ENCODE data around the gene ZNRD2. TPM values are rescaled to one million over a fixed set of nuclear protein-coding genes. Genes with fewer than 3 reads are reported as not detected.
A peak's percentile ranks its signal among the peaks of the same experiment; 100 is the strongest.

ZNRD2 gene
- total and polyA plus RNA-seq, 4 experiments from 2014 or later: 24.6 to 74.9 (median 48.8) TPM

DNA sequence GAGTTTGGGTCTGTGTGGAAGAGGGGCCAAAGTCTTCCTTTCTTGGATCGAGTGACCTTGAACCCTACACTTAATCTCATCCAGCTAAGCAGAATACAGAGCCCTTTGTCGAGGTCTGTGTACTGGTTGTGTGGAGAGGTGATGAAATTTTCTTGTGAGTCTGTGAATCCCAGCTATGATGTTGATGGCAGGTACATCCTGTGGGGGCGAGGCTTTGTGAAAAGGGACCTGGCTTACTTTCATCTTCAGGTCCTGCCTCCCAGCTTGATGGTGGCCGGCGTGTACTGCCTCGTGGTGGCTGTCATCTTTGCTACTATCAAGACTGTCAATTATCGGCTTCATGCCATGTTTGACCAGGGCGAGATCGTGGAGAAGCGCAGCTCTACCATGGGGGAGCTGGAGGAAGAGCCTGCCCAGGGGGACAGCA is 46.3 kb downstream of the ZNRD2 start:
- Histone ChIP-seq H3K36me3 (ENCODE audit: insufficient read depth, low read length) (peaks cover 45% of the 10 kb centered on the region), H3K27me3 (ENCODE audit: insufficient read depth, low read length) (no peaks in the 10 kb centered on the region), H3K9me3 (ENCODE audit: control insufficient read depth in 1 of 2, low read length in 2 of 2) (no peaks in the 10 kb centered on the region), H3K4me3 (ENCODE audit: low read length in 2 of 2) (peak overlapping the region; percentile 44 to 57), H3K4me1 (ENCODE audit: insufficient read depth, low read length) (peaks cover 34% of the 10 kb centered on the region), H3K27ac (ENCODE audit: low read depth, low read length) (peak overlapping the region; percentile 96)
- H3K4me1 Mint-ChIP-seq: peaks cover 19 to 49% (median 37%) of the 10 kb centered on the region in 4 donors
- CTCF ChIA-PET (ENCODE audit: partially characterized antibody): interaction anchor here (1.2 to 2.0 kb wide), 3 partner anchors 9 to 95 kb away, joined by 3 to 9 read pairs (median 4); partner anchors contain the start of gene KAT5
- POLR2A ChIA-PET (ENCODE audit: partially characterized antibody): interaction anchor here (0.6 to 8.1 kb wide), 12 partner anchors 8 to 242 kb away, joined by 3 to 113 read pairs (median 18); partner anchors contain the start of genes CFL1, KAT5, MUS81 and NEAT1
- peak overlapping the region; percentile 79 to 98 (median 94) for H3K27ac Mint-ChIP-seq
- H3K36me3 Mint-ChIP-seq: peaks cover 14 to 43% of the 10 kb centered on the region in 2 donors
- peak overlapping the region; percentile 92 to 97 (median 95) for H3K4me3 Mint-ChIP-seq
- intact Hi-C loops (cut with micrococcal nuclease): loop anchor here (5.0 kb wide), 1 partner anchor 96 kb away; the partner anchor contains the start of gene KAT5
- no peaks in the 10 kb centered on the region for H3K9me3 Mint-ChIP-seq
- DNase-seq: peak in 1 of 5 donors; percentile 62
- no peaks in the 10 kb centered on the region for H3K27me3 Mint-ChIP-seq

DNA sequence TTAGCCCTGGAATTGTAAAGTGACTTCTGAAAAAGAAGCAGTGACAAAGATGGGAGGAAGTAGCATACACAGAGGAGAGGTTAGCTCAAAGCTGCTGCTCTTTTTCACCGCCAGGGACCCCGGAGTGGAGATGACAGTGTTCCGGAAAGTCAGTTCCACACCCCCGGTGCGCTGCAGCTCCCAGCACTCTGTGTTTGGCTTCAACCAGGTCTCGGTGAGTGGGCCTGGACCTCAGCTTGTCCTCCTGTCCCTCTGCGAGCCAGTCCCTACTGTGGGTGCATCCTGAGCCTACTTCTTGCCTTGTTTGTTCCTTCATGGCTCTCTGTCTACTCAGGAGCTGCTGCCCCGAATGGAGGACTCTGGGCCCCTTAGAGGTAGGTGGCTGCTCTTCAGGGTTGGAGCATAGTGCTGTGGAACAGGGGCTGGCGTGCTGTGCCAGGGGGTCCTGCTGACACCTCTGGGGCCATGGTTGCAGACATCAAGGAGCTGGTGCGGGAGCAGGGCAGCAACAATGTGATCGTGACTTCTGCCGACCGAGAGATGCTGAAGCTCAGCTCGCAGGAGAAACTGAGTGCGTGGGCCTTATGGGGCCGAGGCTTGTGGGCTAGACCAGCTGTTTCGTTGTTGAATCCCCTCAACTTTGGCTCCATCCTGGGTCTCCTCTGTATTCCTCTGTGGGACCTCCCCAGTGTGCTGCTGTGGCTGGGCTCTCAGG is 47.0 kb downstream of the ZNRD2 start:
- ChIA-PET POLR2A (ENCODE audit: partially characterized antibody) (interaction anchor here (0.6 to 8.1 kb wide), 9 partner anchors 8 to 242 kb away, joined by 3 to 113 read pairs (median 10); partner anchors contain the start of genes CFL1, KAT5, MUS81 and RELA), CTCF (ENCODE audit: partially characterized antibody) (interaction anchor here (1.2 to 1.3 kb wide), 2 partner anchors 9 to 29 kb away, joined by 3 to 4 read pairs; no protein-coding TSS in a partner anchor)
- peaks cover 10 to 47% of the 10 kb centered on the region in 2 donors for H3K36me3 Mint-ChIP-seq
- no peak for DNase-seq
- no peaks in the 10 kb centered on the region for H3K27me3 Mint-ChIP-seq
- peak overlapping the region; percentile 96 for H3K27ac ChIP-seq (ENCODE audit: low read depth, low read length)
- H3K27me3 ChIP-seq (ENCODE audit: insufficient read depth, low read length): no peaks in the 10 kb centered on the region
- H3K4me1 ChIP-seq (ENCODE audit: insufficient read depth, low read length): peaks cover 27% of the 10 kb centered on the region
- peaks cover 15 to 46% (median 31%) of the 10 kb centered on the region in 4 donors for H3K4me1 Mint-ChIP-seq
- no peaks in the 10 kb centered on the region for H3K9me3 ChIP-seq (ENCODE audit: control insufficient read depth in 1 of 2, low read length in 2 of 2)
- H3K27ac Mint-ChIP-seq: peak overlapping the region; percentile 79 to 98 (median 94)
- H3K9me3 Mint-ChIP-seq: no peaks in the 10 kb centered on the region
- H3K4me3 Mint-ChIP-seq: peak overlapping the region; percentile 92 to 97 (median 95)
- H3K4me3 ChIP-seq (ENCODE audit: low read length in 2 of 2): peak overlapping the region; percentile 44 to 57
- intact Hi-C loops (cut with micrococcal nuclease): loop anchor here (5.0 kb wide), 1 partner anchor 95 kb away; the partner anchor contains the start of gene KAT5
- peaks cover 49% of the 10 kb centered on the region for H3K36me3 ChIP-seq (ENCODE audit: insufficient read depth, low read length)

DNA sequence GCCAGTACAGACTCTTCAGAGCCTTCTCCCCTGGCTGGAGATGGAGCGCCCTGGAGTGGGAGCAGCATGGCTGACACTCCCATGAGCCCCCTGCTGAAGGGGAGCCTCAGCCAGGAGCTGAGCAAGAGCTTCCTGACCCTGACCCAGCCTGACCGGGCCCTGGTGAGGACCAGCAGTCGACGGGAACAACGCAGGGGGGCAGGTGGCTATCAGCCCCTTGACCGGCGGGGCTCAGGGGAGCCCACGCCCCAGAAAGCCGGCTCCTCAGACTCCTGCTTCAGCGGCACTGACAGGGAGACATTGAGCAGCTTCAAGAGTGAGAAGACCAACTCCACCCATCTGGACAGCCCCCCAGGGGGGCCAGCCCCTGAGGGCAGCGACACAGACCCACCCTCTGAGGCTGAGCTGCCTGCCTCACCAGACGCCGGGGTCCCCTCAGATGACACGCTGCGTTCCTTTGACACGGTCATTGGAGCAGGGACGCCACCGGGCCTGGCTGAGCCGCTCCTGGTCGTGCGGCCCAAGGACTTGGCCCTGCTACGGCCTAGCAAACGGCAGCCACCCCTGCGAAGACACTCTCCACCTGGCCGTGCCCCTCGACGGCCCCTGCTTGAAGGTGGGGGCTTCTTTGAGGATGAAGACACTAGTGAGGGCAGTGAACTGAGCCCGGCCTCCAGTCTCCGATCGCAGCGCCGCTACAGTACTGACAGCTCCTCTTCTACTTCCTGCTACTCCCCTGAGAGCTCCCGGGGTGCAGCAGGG is 47.9 kb downstream of the ZNRD2 start:
- Mint-ChIP-seq H3K4me1 (peaks cover 15 to 40% (median 25%) of the 10 kb centered on the region in 4 donors), H3K27me3 (no peaks in the 10 kb centered on the region), H3K27ac (no peak overlapping the region), H3K9me3 (no peaks in the 10 kb centered on the region), H3K36me3 (peaks cover 8 to 52% of the 10 kb centered on the region in 2 donors), H3K4me3 (peak overlapping the region in 3 of 8 donors; percentile 34 to 52 (median 50))
- Histone ChIP-seq H3K4me3 (ENCODE audit: low read length in 2 of 2) (no peak overlapping the region), H3K27me3 (ENCODE audit: insufficient read depth, low read length) (no peaks in the 10 kb centered on the region), H3K9me3 (ENCODE audit: control insufficient read depth in 1 of 2, low read length in 2 of 2) (no peaks in the 10 kb centered on the region), H3K4me1 (ENCODE audit: insufficient read depth, low read length) (peaks cover 18% of the 10 kb centered on the region), H3K27ac (ENCODE audit: low read depth, low read length) (peak overlapping the region; percentile 1), H3K36me3 (ENCODE audit: insufficient read depth, low read length) (peaks cover 49% of the 10 kb centered on the region)
- CTCF ChIA-PET (ENCODE audit: partially characterized antibody): interaction anchor here (1.0 to 1.3 kb wide), 2 partner anchors 30 to 162 kb away, joined by 3 read pairs; no protein-coding TSS in a partner anchor
- intact Hi-C loops (cut with micrococcal nuclease): loop anchor here (5.0 kb wide), 1 partner anchor 94 kb away; the partner anchor contains the start of gene KAT5
- no peak for DNase-seq
- POLR2A ChIA-PET (ENCODE audit: partially characterized antibody): interaction anchor here (0.6 to 8.1 kb wide), 4 partner anchors 8 to 1224 kb away, joined by 3 to 113 read pairs (median 54); partner anchors contain the start of gene SIPA1

DNA sequence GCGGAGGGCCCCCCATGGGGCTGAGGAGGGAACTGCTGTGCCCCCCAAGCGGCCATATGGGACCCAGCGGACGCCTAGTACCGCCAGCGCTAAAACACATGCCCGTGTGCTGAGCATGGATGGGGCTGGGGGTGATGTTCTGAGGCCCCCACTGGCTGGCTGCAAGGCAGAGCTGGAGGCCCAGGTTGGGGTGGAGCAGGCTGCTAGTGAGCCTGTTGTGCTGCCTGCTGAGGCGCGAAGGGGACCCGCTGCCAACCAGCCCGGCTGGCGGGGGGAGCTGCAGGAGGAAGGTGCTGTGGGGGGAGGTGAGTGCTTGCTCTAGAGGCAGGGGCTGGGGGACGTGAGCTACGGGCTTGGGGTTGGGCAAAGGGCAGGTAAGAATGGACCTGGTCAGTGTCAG is 48.5 kb downstream of the ZNRD2 start:
- H3K4me1 ChIP-seq (ENCODE audit: insufficient read depth, low read length): peaks cover 14% of the 10 kb centered on the region
- Mint-ChIP-seq H3K9me3 (no peaks in the 10 kb centered on the region), H3K27ac (peak overlapping the region in 2 of 7 donors; percentile 37 to 72), H3K4me3 (peak overlapping the region in 2 of 8 donors; percentile 32 to 36), H3K36me3 (peaks cover 8 to 56% of the 10 kb centered on the region in 2 donors), H3K4me1 (peaks cover 15 to 37% (median 22%) of the 10 kb centered on the region in 4 donors), H3K27me3 (no peaks in the 10 kb centered on the region)
- H3K27ac ChIP-seq (ENCODE audit: low read depth, low read length): no peak overlapping the region
- H3K36me3 ChIP-seq (ENCODE audit: insufficient read depth, low read length): peaks cover 53% of the 10 kb centered on the region
- H3K9me3 ChIP-seq (ENCODE audit: control insufficient read depth in 1 of 2, low read length in 2 of 2): no peaks in the 10 kb centered on the region
- ChIA-PET CTCF (ENCODE audit: partially characterized antibody) (interaction anchor here (0.9 to 1.0 kb wide), 2 partner anchors 69 to 161 kb away, joined by 3 read pairs; no protein-coding TSS in a partner anchor), POLR2A (ENCODE audit: partially characterized antibody) (interaction anchor here (0.6 to 8.1 kb wide), 2 partner anchors 22 to 1224 kb away, joined by 3 to 113 read pairs; partner anchors contain the start of gene SIPA1)
- DNase-seq: no peak
- no peak overlapping the region for H3K4me3 ChIP-seq (ENCODE audit: low read length in 2 of 2)
- intact Hi-C loops (cut with micrococcal nuclease): loop anchor here (5.0 kb wide), 1 partner anchor 94 kb away; the partner anchor contains the start of gene KAT5
- H3K27me3 ChIP-seq (ENCODE audit: insufficient read depth, low read length): no peaks in the 10 kb centered on the region

DNA sequence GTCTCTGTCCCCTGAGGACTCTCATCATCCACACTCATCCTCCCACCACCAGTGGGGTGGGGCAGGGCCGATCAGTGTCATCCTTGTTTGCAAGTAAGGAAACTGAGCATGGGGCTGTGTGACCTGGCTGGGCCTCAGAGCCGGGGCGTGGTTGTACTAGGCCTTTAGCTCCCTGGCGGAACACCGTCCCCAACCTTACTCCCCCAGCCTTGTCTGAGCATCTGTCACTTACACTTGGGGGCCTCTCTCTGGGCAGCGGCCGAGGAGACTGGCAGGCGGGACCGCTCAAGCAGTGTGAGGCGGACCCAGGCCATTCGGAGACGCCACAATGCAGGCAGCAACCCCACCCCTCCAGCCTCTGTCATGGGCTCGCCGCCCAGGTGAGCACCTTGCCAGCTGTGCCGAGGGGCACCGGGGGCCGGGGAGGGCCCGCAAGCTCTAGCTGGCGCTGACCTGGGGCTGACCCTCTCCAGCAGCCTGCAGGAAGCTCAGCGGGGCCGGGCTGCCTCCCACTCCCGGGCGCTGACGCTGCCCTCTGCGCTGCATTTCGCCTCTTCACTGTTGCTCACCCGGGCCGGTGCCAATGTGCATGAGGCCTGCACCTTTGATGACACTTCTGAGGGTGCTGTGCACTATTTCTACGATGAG is 49.1 kb downstream of the ZNRD2 start:
- ChIA-PET POLR2A (ENCODE audit: partially characterized antibody) (interaction anchor here (1.4 to 8.1 kb wide), 2 partner anchors 21 to 160 kb away, joined by 3 to 113 read pairs; partner anchors contain the start of gene SIPA1), CTCF (ENCODE audit: partially characterized antibody) (interaction anchor here (0.9 to 1.0 kb wide), 2 partner anchors 68 to 160 kb away, joined by 3 read pairs; no protein-coding TSS in a partner anchor)
- H3K27ac ChIP-seq (ENCODE audit: low read depth, low read length): no peak overlapping the region
- Mint-ChIP-seq H3K27me3 (no peaks in the 10 kb centered on the region), H3K36me3 (peaks cover 8 to 55% of the 10 kb centered on the region in 2 donors), H3K4me3 (peak overlapping the region in 1 of 8 donors; percentile 39), H3K27ac (peak overlapping the region in 1 of 7 donors; percentile 29), H3K4me1 (peaks cover 13 to 40% (median 19%) of the 10 kb centered on the region in 4 donors), H3K9me3 (no peaks in the 10 kb centered on the region)
- no peak for DNase-seq
- H3K27me3 ChIP-seq (ENCODE audit: insufficient read depth, low read length): no peaks in the 10 kb centered on the region
- H3K36me3 ChIP-seq (ENCODE audit: insufficient read depth, low read length): peaks cover 54% of the 10 kb centered on the region
- no peaks in the 10 kb centered on the region for H3K9me3 ChIP-seq (ENCODE audit: control insufficient read depth in 1 of 2, low read length in 2 of 2)
- H3K4me3 ChIP-seq (ENCODE audit: low read length in 2 of 2): no peak overlapping the region
- H3K4me1 ChIP-seq (ENCODE audit: insufficient read depth, low read length): peaks cover 14% of the 10 kb centered on the region
- intact Hi-C loops (cut with micrococcal nuclease): loop anchor here (5.0 kb wide), 1 partner anchor 93 kb away; the partner anchor contains the start of gene KAT5

DNA sequence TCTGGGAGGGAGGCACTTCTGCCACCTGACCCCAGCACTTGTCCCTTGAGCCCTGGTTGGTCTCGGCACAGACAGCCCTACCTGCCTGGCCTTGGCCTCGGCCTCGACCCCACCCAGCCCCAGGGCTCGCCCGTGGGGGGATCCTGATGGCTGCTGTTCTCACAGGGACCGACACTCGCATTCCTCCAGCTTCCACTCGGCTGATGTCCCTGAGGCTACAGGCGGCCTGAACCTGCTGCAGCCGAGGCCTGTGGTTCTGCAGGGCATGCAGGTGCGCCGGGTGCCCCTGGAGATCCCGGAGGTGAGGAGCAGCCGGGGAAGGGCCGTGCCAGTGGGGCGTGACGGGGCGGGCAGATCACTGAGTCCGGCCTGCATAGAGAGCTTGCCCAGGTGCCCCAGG is 50.4 kb downstream of the ZNRD2 start:
- Mint-ChIP-seq H3K27ac (peak overlapping the region in 1 of 7 donors; percentile 59), H3K27me3 (no peaks in the 10 kb centered on the region), H3K36me3 (peaks cover 8 to 51% of the 10 kb centered on the region in 2 donors), H3K4me3 (no peak overlapping the region), H3K4me1 (peaks cover 12 to 40% (median 14%) of the 10 kb centered on the region in 4 donors), H3K9me3 (no peaks in the 10 kb centered on the region)
- H3K9me3 ChIP-seq (ENCODE audit: control insufficient read depth in 1 of 2, low read length in 2 of 2): no peaks in the 10 kb centered on the region
- no peak overlapping the region for H3K27ac ChIP-seq (ENCODE audit: low read depth, low read length)
- no peak overlapping the region for H3K4me3 ChIP-seq (ENCODE audit: low read length in 2 of 2)
- peaks cover 14% of the 10 kb centered on the region for H3K4me1 ChIP-seq (ENCODE audit: insufficient read depth, low read length)
- H3K36me3 ChIP-seq (ENCODE audit: insufficient read depth, low read length): peaks cover 60% of the 10 kb centered on the region
- DNase-seq: no peak
- CTCF ChIA-PET (ENCODE audit: partially characterized antibody): interaction anchor here (1.6 kb wide), 1 partner anchor 91 kb away, joined by 3 read pairs; the partner anchor contains the start of gene KAT5
- intact Hi-C loops (cut with micrococcal nuclease): no loop called here
- POLR2A ChIA-PET (ENCODE audit: partially characterized antibody): interaction anchor here (1.4 to 4.6 kb wide), 2 partner anchors 18 to 159 kb away, joined by 3 to 34 read pairs; partner anchors contain the start of gene SIPA1
- no peaks in the 10 kb centered on the region for H3K27me3 ChIP-seq (ENCODE audit: insufficient read depth, low read length)
